ENCODE results near the gene CLDN12. TPM values are rescaled to one million over a fixed set of nuclear protein-coding genes. Genes with fewer than 3 reads are reported as not detected.

CLDN12 gene
- total RNA-seq, 1 experiment from 2014 or later: 25.5 TPM

- Histone ChIP-seq H3K4me3 (ENCODE audit: low read depth in 2 of 2, low read length in 2 of 2) (no peak overlapping the region), H3K9me3 (ENCODE audit: control insufficient read depth, insufficient read depth, low read depth, low read length) (no peaks in the 10 kb centered on the region), H3K27me3 (ENCODE audit: control insufficient read depth, insufficient read depth, low read length) (no peaks in the 10 kb centered on the region), H3K36me3 (ENCODE audit: control insufficient read depth, insufficient read depth, low read length) (peaks cover 4% of the 10 kb centered on the region), H3K4me1 (ENCODE audit: control insufficient read depth, insufficient read depth, low read length) (no peaks in the 10 kb centered on the region), H3K27ac (ENCODE audit: low read length) (no peak overlapping the region)
- ChIA-PET POLR2A (interaction anchor here (0.5 kb wide), 1 partner anchor 271 kb away, joined by 3 read pairs; no protein-coding TSS in a partner anchor), CTCF (no interaction called here)
- BruUV-seq (replicated peaks): no TSS peak
- ATAC-seq: no peak
- TF ChIP-seq POLR2AphosphoS5 (IDR thresholded peaks at IDR 0.05; ENCODE audit: low read depth, low read length) (no peak), SIN3A (IDR thresholded peaks at IDR 0.05; ENCODE audit: borderline replicate concordance, insufficient read depth, low read depth, low read length) (no peak), TCF7L2 (IDR thresholded peaks at IDR 0.05; ENCODE audit: low read depth, low read length) (no peak)
- TF ChIP-seq, protein P1, sequence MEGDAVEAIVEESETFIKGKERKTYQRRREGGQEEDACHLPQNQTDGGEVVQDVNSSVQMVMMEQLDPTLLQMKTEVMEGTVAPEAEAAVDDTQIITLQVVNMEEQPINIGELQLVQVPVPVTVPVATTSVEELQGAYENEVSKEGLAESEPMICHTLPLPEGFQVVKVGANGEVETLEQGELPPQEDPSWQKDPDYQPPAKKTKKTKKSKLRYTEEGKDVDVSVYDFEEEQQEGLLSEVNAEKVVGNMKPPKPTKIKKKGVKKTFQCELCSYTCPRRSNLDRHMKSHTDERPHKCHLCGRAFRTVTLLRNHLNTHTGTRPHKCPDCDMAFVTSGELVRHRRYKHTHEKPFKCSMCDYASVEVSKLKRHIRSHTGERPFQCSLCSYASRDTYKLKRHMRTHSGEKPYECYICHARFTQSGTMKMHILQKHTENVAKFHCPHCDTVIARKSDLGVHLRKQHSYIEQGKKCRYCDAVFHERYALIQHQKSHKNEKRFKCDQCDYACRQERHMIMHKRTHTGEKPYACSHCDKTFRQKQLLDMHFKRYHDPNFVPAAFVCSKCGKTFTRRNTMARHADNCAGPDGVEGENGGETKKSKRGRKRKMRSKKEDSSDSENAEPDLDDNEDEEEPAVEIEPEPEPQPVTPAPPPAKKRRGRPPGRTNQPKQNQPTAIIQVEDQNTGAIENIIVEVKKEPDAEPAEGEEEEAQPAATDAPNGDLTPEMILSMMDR (IDR thresholded peaks at IDR 0.05): peak; percentile 24
- TF ChIP-seq, protein P2, sequence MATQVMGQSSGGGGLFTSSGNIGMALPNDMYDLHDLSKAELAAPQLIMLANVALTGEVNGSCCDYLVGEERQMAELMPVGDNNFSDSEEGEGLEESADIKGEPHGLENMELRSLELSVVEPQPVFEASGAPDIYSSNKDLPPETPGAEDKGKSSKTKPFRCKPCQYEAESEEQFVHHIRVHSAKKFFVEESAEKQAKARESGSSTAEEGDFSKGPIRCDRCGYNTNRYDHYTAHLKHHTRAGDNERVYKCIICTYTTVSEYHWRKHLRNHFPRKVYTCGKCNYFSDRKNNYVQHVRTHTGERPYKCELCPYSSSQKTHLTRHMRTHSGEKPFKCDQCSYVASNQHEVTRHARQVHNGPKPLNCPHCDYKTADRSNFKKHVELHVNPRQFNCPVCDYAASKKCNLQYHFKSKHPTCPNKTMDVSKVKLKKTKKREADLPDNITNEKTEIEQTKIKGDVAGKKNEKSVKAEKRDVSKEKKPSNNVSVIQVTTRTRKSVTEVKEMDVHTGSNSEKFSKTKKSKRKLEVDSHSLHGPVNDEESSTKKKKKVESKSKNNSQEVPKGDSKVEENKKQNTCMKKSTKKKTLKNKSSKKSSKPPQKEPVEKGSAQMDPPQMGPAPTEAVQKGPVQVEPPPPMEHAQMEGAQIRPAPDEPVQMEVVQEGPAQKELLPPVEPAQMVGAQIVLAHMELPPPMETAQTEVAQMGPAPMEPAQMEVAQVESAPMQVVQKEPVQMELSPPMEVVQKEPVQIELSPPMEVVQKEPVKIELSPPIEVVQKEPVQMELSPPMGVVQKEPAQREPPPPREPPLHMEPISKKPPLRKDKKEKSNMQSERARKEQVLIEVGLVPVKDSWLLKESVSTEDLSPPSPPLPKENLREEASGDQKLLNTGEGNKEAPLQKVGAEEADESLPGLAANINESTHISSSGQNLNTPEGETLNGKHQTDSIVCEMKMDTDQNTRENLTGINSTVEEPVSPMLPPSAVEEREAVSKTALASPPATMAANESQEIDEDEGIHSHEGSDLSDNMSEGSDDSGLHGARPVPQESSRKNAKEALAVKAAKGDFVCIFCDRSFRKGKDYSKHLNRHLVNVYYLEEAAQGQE (IDR thresholded peaks at IDR 0.05; ENCODE audit: insufficient read depth in 1 of 2, low read depth in 2 of 2, low read length in 1 of 2): no peak
- DNase-seq (ENCODE audit: low read depth, low spot score): no peak
- intact Hi-C loops (cut with micrococcal nuclease; ENCODE audit: unreplicated experiment) (no loop called here), in situ Hi-C loops (cut with HindIII; ENCODE audit: low pct_unique_long_range_greater_than_20kb, low sequenced_read_pairs) (no loop called here)
These were observed 9.9 kb downstream of the CLDN12 start for GRCh38 chr7:90413185-90413528.

- intact Hi-C loops (cut with micrococcal nuclease; ENCODE audit: unreplicated experiment): loop anchor here (10.0 kb wide), 1 partner anchor 1877 kb away; no protein-coding TSS in a partner anchor
- Histone ChIP-seq H3K27me3 (ENCODE audit: control insufficient read depth, insufficient read depth, low read length) (no peaks in the 10 kb centered on the region), H3K4me1 (ENCODE audit: control insufficient read depth, insufficient read depth, low read length) (no peaks in the 10 kb centered on the region), H3K36me3 (ENCODE audit: control insufficient read depth, insufficient read depth, low read length) (no peaks in the 10 kb centered on the region), H3K9me3 (ENCODE audit: control insufficient read depth, insufficient read depth, low read depth, low read length) (no peaks in the 10 kb centered on the region), H3K27ac (ENCODE audit: low read length) (no peak overlapping the region), H3K4me3 (ENCODE audit: low read depth in 2 of 2, low read length in 2 of 2) (no peak overlapping the region)
- ChIA-PET POLR2A (no interaction called here), CTCF (no interaction called here)
- DNase-seq (ENCODE audit: low read depth, low spot score) (no peak), ATAC-seq (no peak)
- in situ Hi-C loops (cut with HindIII; ENCODE audit: low pct_unique_long_range_greater_than_20kb, low sequenced_read_pairs): no loop called here
- no TSS peak for BruUV-seq (replicated peaks)
- no peak for TF ChIP-seq POLR2AphosphoS5 (IDR thresholded peaks at IDR 0.05; ENCODE audit: low read depth, low read length)
- no peak for TF ChIP-seq SIN3A (IDR thresholded peaks at IDR 0.05; ENCODE audit: borderline replicate concordance, insufficient read depth, low read depth, low read length)
- TF ChIP-seq, protein P2 (IDR thresholded peaks at IDR 0.05; ENCODE audit: insufficient read depth in 1 of 2, low read depth in 2 of 2, low read length in 1 of 2): no peak
- TF ChIP-seq, protein P1 (IDR thresholded peaks at IDR 0.05): no peak
- TF ChIP-seq TCF7L2 (IDR thresholded peaks at IDR 0.05; ENCODE audit: low read depth, low read length): no peak
These were observed 18.4 kb downstream of the CLDN12 start for GRCh38 chr7:90421651-90422050.
